ENCODE results near the gene BMPR1A.

The BMPR1A gene

GRCh38 chr10:86769991-86770390 lies 13.6 kb downstream of the BMPR1A start:
- H2BK5ac ChIP-seq (ENCODE audit: low read length): no peak overlapping the region
- H2BK120ac ChIP-seq (ENCODE audit: low read depth, low read length): no peak overlapping the region
- H3K4me1 ChIP-seq (ENCODE audit: control insufficient read depth, low read depth, low read length): peaks cover 13% of the 10 kb centered on the region
- H3K23ac ChIP-seq (ENCODE audit: low read length): no peak overlapping the region
- no peak overlapping the region for H2BK15ac ChIP-seq (replicated peaks; ENCODE audit: low read depth)
- no peaks in the 10 kb centered on the region for H3K36me3 ChIP-seq (ENCODE audit: control insufficient read depth, insufficient read depth, low read length)
- H4K8ac ChIP-seq (ENCODE audit: low read depth, low read length): no peak overlapping the region
- H4K5ac ChIP-seq (ENCODE audit: low read length): no peak overlapping the region
- no peak for DNase-seq
- H2AK5ac ChIP-seq (ENCODE audit: low read length): no peak overlapping the region
- no peak overlapping the region for H3K56ac ChIP-seq (ENCODE audit: low read length)
- no peak overlapping the region for H3K4ac ChIP-seq (ENCODE audit: low read depth, low read length)
- H3K27me3 ChIP-seq (ENCODE audit: insufficient read depth, low read length, poor library complexity): no peaks in the 10 kb centered on the region
- H3K4me2 ChIP-seq (ENCODE audit: low read length): no peak overlapping the region
- no peak overlapping the region for H3K18ac ChIP-seq (ENCODE audit: low read length)
- H3K27ac ChIP-seq (ENCODE audit: low read depth, low read length): no peak overlapping the region
- no peaks in the 10 kb centered on the region for H3K79me1 ChIP-seq (ENCODE audit: low read length)
- no peak overlapping the region for H3K9ac ChIP-seq (ENCODE audit: low read length)
- no peak overlapping the region for H3K4me3 ChIP-seq (ENCODE audit: low read length)
- WGBS (ENCODE audit: extremely low coverage, insufficient coverage, low lambda C conversion rate): no CpG with 5 or more reads among the region's 10 CpGs
- H3K79me2 ChIP-seq (ENCODE audit: control insufficient read depth, insufficient read depth, low read length): peaks cover 77% of the 10 kb centered on the region

GRCh38 chr10:86770412-86770960 lies 14.1 kb downstream of the BMPR1A start:
- Histone ChIP-seq H2BK5ac (ENCODE audit: low read length) (no peak overlapping the region), H4K8ac (ENCODE audit: low read depth, low read length) (no peak overlapping the region), H3K4me3 (ENCODE audit: low read length) (no peak overlapping the region), H3K18ac (ENCODE audit: low read length) (no peak overlapping the region), H3K23ac (ENCODE audit: low read length) (no peak overlapping the region), H3K4me2 (ENCODE audit: low read length) (no peak overlapping the region), H3K27ac (ENCODE audit: low read depth, low read length) (no peak overlapping the region), H3K79me1 (ENCODE audit: low read length) (peaks cover 2% of the 10 kb centered on the region), H3K4ac (ENCODE audit: low read depth, low read length) (no peak overlapping the region), H3K27me3 (ENCODE audit: insufficient read depth, low read length, poor library complexity) (no peaks in the 10 kb centered on the region), H3K9ac (ENCODE audit: low read length) (no peak overlapping the region), H3K79me2 (ENCODE audit: control insufficient read depth, insufficient read depth, low read length) (peaks cover 79% of the 10 kb centered on the region), H2BK15ac (replicated peaks; ENCODE audit: low read depth) (no peak overlapping the region), H4K5ac (ENCODE audit: low read length) (no peak overlapping the region), H2BK120ac (ENCODE audit: low read depth, low read length) (no peak overlapping the region), H3K4me1 (ENCODE audit: control insufficient read depth, low read depth, low read length) (peaks cover 17% of the 10 kb centered on the region), H3K56ac (ENCODE audit: low read length) (no peak overlapping the region), H2AK5ac (ENCODE audit: low read length) (no peak overlapping the region), H3K36me3 (ENCODE audit: control insufficient read depth, insufficient read depth, low read length) (no peaks in the 10 kb centered on the region)
- peak; percentile 54 for DNase-seq
- no CpG with 5 or more reads among the region's 2 CpGs for WGBS (ENCODE audit: extremely low coverage, insufficient coverage, low lambda C conversion rate)

- Histone ChIP-seq H2BK120ac (ENCODE audit: low read depth, low read length) (no peak overlapping the region), H3K27me3 (ENCODE audit: insufficient read depth, low read length, poor library complexity) (no peaks in the 10 kb centered on the region), H4K5ac (ENCODE audit: low read length) (no peak overlapping the region), H3K36me3 (ENCODE audit: control insufficient read depth, insufficient read depth, low read length) (no peaks in the 10 kb centered on the region), H4K8ac (ENCODE audit: low read depth, low read length) (no peak overlapping the region), H2BK15ac (replicated peaks; ENCODE audit: low read depth) (no peak overlapping the region), H3K23ac (ENCODE audit: low read length) (no peak overlapping the region), H3K56ac (ENCODE audit: low read length) (no peak overlapping the region), H3K27ac (ENCODE audit: low read depth, low read length) (no peak overlapping the region), H3K4ac (ENCODE audit: low read depth, low read length) (no peak overlapping the region), H2AK5ac (ENCODE audit: low read length) (no peak overlapping the region), H3K79me2 (ENCODE audit: control insufficient read depth, insufficient read depth, low read length) (peaks cover 81% of the 10 kb centered on the region), H3K9ac (ENCODE audit: low read length) (no peak overlapping the region), H3K4me3 (ENCODE audit: low read length) (no peak overlapping the region), H2BK5ac (ENCODE audit: low read length) (no peak overlapping the region), H3K18ac (ENCODE audit: low read length) (no peak overlapping the region), H3K4me2 (ENCODE audit: low read length) (no peak overlapping the region), H3K4me1 (ENCODE audit: control insufficient read depth, low read depth, low read length) (peaks cover 15% of the 10 kb centered on the region), H3K79me1 (ENCODE audit: low read length) (peaks cover 3% of the 10 kb centered on the region)
- no peak for DNase-seq
- no CpG with 5 or more reads among the region's 6 CpGs for WGBS (ENCODE audit: extremely low coverage, insufficient coverage, low lambda C conversion rate)
Measured at GRCh38 chr10:86773498-86773897, 17.1 kb downstream of the BMPR1A start.

- Histone ChIP-seq H4K5ac (ENCODE audit: low read length) (no peak overlapping the region), H3K27me3 (ENCODE audit: insufficient read depth, low read length, poor library complexity) (no peaks in the 10 kb centered on the region), H4K8ac (ENCODE audit: low read depth, low read length) (no peak overlapping the region), H3K4me2 (ENCODE audit: low read length) (no peak overlapping the region), H3K9ac (ENCODE audit: low read length) (peak overlapping the region; percentile 39), H3K23ac (ENCODE audit: low read length) (no peak overlapping the region), H3K4me1 (ENCODE audit: control insufficient read depth, low read depth, low read length) (peaks cover 7% of the 10 kb centered on the region), H3K79me1 (ENCODE audit: low read length) (peaks cover 3% of the 10 kb centered on the region), H2BK120ac (ENCODE audit: low read depth, low read length) (no peak overlapping the region), H3K79me2 (ENCODE audit: control insufficient read depth, insufficient read depth, low read length) (peaks cover 80% of the 10 kb centered on the region), H3K4ac (ENCODE audit: low read depth, low read length) (no peak overlapping the region), H3K56ac (ENCODE audit: low read length) (peak overlapping the region; percentile 66), H2AK5ac (ENCODE audit: low read length) (no peak overlapping the region), H2BK5ac (ENCODE audit: low read length) (no peak overlapping the region), H3K27ac (ENCODE audit: low read depth, low read length) (no peak overlapping the region), H3K36me3 (ENCODE audit: control insufficient read depth, insufficient read depth, low read length) (no peaks in the 10 kb centered on the region), H3K4me3 (ENCODE audit: low read length) (no peak overlapping the region), H3K18ac (ENCODE audit: low read length) (no peak overlapping the region), H2BK15ac (replicated peaks; ENCODE audit: low read depth) (no peak overlapping the region)
- DNase-seq: peak; percentile 38
- WGBS (ENCODE audit: extremely low coverage, insufficient coverage, low lambda C conversion rate): no CpG with 5 or more reads among the region's 6 CpGs
Measured at GRCh38 chr10:86775056-86775869, 18.8 kb downstream of the BMPR1A start.

- H3K23ac ChIP-seq (ENCODE audit: low read length): no peak overlapping the region
- H4K8ac ChIP-seq (ENCODE audit: low read depth, low read length): no peak overlapping the region
- H3K27me3 ChIP-seq (ENCODE audit: insufficient read depth, low read length, poor library complexity): no peaks in the 10 kb centered on the region
- H3K18ac ChIP-seq (ENCODE audit: low read length): no peak overlapping the region
- no peak for DNase-seq
- H3K79me1 ChIP-seq (ENCODE audit: low read length): peaks cover 3% of the 10 kb centered on the region
- H3K9ac ChIP-seq (ENCODE audit: low read length): peak overlapping the region; percentile 39
- H2BK15ac ChIP-seq (replicated peaks; ENCODE audit: low read depth): no peak overlapping the region
- H3K4me2 ChIP-seq (ENCODE audit: low read length): no peak overlapping the region
- no peak overlapping the region for H2BK5ac ChIP-seq (ENCODE audit: low read length)
- no peak overlapping the region for H4K5ac ChIP-seq (ENCODE audit: low read length)
- H3K36me3 ChIP-seq (ENCODE audit: control insufficient read depth, insufficient read depth, low read length): no peaks in the 10 kb centered on the region
- no CpG with 5 or more reads among the region's 3 CpGs for WGBS (ENCODE audit: extremely low coverage, insufficient coverage, low lambda C conversion rate)
- H2AK5ac ChIP-seq (ENCODE audit: low read length): no peak overlapping the region
- no peak overlapping the region for H3K27ac ChIP-seq (ENCODE audit: low read depth, low read length)
- no peak overlapping the region for H3K4ac ChIP-seq (ENCODE audit: low read depth, low read length)
- no peak overlapping the region for H3K56ac ChIP-seq (ENCODE audit: low read length)
- H3K4me3 ChIP-seq (ENCODE audit: low read length): no peak overlapping the region
- peaks cover 79% of the 10 kb centered on the region for H3K79me2 ChIP-seq (ENCODE audit: control insufficient read depth, insufficient read depth, low read length)
- H2BK120ac ChIP-seq (ENCODE audit: low read depth, low read length): no peak overlapping the region
- H3K4me1 ChIP-seq (ENCODE audit: control insufficient read depth, low read depth, low read length): peaks cover 6% of the 10 kb centered on the region
Measured at GRCh38 chr10:86775870-86776180, 19.4 kb downstream of the BMPR1A start.
